DOHH2 (cell line): ENCODE results near the gene RFWD3.

Experiments
- EZH2phosphoT487 ChIP-seq: fragments of 200-600 bp; sonication (generic); IDR thresholded peaks from 2 replicates; pipeline ENCODE4 v1.6.1; 2017; ENCODE audit warnings: borderline replicate concordance, mild to moderate bottlenecking, antibody characterized with exemption, low read length, moderate library complexity, mixed read lengths
- TF ChIP-seq, protein P1 (sequence below): fragments of 200-600 bp; sonication (generic); IDR thresholded peaks from one replicate; pipeline ENCODE4 v1.5.1; 2014; ENCODE audit warnings: antibody characterized with exemption, mild to moderate bottlenecking, low read depth, low read length; ENCODE audit not compliant: poor library complexity, severe bottlenecking

DNA sequence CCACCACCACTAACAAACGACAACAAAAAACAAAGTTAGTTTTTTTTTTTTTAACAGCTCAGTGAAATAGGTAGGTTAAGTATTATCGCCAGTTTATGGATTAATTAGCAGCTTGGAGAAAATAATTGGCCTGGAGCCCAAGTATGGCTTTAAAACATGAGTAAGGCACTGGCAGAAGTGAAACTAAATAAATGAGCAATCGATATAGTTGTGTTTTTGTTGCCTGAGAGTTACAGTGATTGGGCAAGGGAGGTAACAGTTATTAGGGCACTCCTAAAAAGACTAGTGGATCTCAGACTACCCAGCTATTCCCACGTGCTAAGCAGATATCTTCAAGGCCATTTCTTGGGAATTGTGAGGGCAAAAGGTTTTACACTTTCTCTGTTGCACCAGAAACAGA, 31.5 kb upstream of the RFWD3 start:
- TF ChIP-seq, protein P1, sequence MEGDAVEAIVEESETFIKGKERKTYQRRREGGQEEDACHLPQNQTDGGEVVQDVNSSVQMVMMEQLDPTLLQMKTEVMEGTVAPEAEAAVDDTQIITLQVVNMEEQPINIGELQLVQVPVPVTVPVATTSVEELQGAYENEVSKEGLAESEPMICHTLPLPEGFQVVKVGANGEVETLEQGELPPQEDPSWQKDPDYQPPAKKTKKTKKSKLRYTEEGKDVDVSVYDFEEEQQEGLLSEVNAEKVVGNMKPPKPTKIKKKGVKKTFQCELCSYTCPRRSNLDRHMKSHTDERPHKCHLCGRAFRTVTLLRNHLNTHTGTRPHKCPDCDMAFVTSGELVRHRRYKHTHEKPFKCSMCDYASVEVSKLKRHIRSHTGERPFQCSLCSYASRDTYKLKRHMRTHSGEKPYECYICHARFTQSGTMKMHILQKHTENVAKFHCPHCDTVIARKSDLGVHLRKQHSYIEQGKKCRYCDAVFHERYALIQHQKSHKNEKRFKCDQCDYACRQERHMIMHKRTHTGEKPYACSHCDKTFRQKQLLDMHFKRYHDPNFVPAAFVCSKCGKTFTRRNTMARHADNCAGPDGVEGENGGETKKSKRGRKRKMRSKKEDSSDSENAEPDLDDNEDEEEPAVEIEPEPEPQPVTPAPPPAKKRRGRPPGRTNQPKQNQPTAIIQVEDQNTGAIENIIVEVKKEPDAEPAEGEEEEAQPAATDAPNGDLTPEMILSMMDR, result no peak
- TF ChIP-seq EZH2phosphoT487, result no peak
